ENCODE measurements around the gene MAGEA4.

- TF ChIP-seq CTCF (IDR thresholded peaks at IDR 0.05) (no peak), POLR2A (IDR thresholded peaks at IDR 0.05) (no peak)
These were observed 42.0 kb downstream of the MAGEA4 start for GRCh38 chrX:151954730-151955129.

All from adrenal gland (tissue), 5 donors.